ENCODE data around the gene USH2A.
"Not testable (repeated sequence)": the region's sequence is repeated elsewhere in the genome, so short reads cannot be mapped to it uniquely, and the experiment has no call there.

The USH2A gene

GRCh38 chr1:216410026-216410425 is 13.2 kb downstream of the USH2A start:
- DNase-seq (ENCODE audit: low spot score), result no peak

- no peak for DNase-seq (ENCODE audit: low spot score)
Measured at GRCh38 chr1:216390956-216391355, 32.3 kb downstream of the USH2A start.

GRCh38 chr1:216389774-216390173 is 33.5 kb downstream of the USH2A start:
- DNase-seq (ENCODE audit: low spot score), result no peak

GRCh38 chr1:216388558-216388957 is 34.7 kb downstream of the USH2A start:
- no peak for DNase-seq (ENCODE audit: low spot score)

GRCh38 chr1:216387782-216388181 is 35.5 kb downstream of the USH2A start:
- DNase-seq (ENCODE audit: low spot score), result no peak

- DNase-seq (ENCODE audit: low spot score), result no peak
Measured at GRCh38 chr1:216379441-216379840, 43.8 kb downstream of the USH2A start.

GRCh38 chr1:216368249-216368648 is 55.0 kb downstream of the USH2A start:
- DNase-seq (ENCODE audit: low spot score), result no peak

GRCh38 chr1:216366979-216367378 is 56.3 kb downstream of the USH2A start:
- no peak for DNase-seq (ENCODE audit: low spot score)

- no peak for DNase-seq (ENCODE audit: low spot score)
Measured at GRCh38 chr1:216356945-216357344, 66.3 kb downstream of the USH2A start.

GRCh38 chr1:216350186-216350585 is 73.1 kb downstream of the USH2A start:
- DNase-seq (ENCODE audit: low spot score), result no peak

GRCh38 chr1:216346526-216346925 is 76.7 kb downstream of the USH2A start:
- no peak for DNase-seq (ENCODE audit: low spot score)

GRCh38 chr1:216340542-216340941 is 82.7 kb downstream of the USH2A start:
- not testable (repeated sequence) for DNase-seq (ENCODE audit: low spot score)

GRCh38 chr1:216332462-216332861 is 90.8 kb downstream of the USH2A start:
- no peak for DNase-seq (ENCODE audit: low spot score)

GRCh38 chr1:216332003-216332402 is 91.2 kb downstream of the USH2A start:
- DNase-seq (ENCODE audit: low spot score), result no peak

GRCh38 chr1:216331211-216331610 is 92.0 kb downstream of the USH2A start:
- DNase-seq (ENCODE audit: low spot score), result no peak

- no peak for DNase-seq (ENCODE audit: low spot score)
Measured at GRCh38 chr1:216330262-216330661, 93.0 kb downstream of the USH2A start.

- DNase-seq (ENCODE audit: low spot score), result no peak
Measured at GRCh38 chr1:216325946-216326345, 97.3 kb downstream of the USH2A start.

- no peak for DNase-seq (ENCODE audit: low spot score)
Measured at GRCh38 chr1:216325336-216325735, 97.9 kb downstream of the USH2A start.

- no peak for DNase-seq (ENCODE audit: low spot score)
Measured at GRCh38 chr1:216323344-216323743, 99.9 kb downstream of the USH2A start.

- no peak for DNase-seq (ENCODE audit: low spot score)
Measured at GRCh38 chr1:216314379-216315095, 108.7 kb downstream of the USH2A start.

- peak; percentile 3 for DNase-seq (ENCODE audit: low spot score)
Measured at GRCh38 chr1:216310776-216311175, 112.5 kb downstream of the USH2A start.

GRCh38 chr1:216306830-216307229 is 116.4 kb downstream of the USH2A start:
- DNase-seq (ENCODE audit: low spot score), result no peak

- DNase-seq (ENCODE audit: low spot score), result no peak
Measured at GRCh38 chr1:216303690-216304089, 119.6 kb downstream of the USH2A start.

GRCh38 chr1:216293683-216294082 is 129.6 kb downstream of the USH2A start:
- no peak for DNase-seq (ENCODE audit: low spot score)
